Measurements from ENCODE around the gene CNPY2.
A peak's percentile ranks its signal among the peaks of the same experiment; 100 is the strongest.
"Not testable (repeated sequence)": the region's sequence is repeated elsewhere in the genome, so short reads cannot be mapped to it uniquely, and the experiment has no call there.

CNPY2 gene

GRCh38 chr12:56297400-56297799 lies 18.4 kb downstream of the CNPY2 start:
- DNase-seq (ENCODE audit: low read depth) = no peak

GRCh38 chr12:56296295-56296694 lies 19.5 kb downstream of the CNPY2 start:
- no peak for DNase-seq (ENCODE audit: low read depth)

DNA sequence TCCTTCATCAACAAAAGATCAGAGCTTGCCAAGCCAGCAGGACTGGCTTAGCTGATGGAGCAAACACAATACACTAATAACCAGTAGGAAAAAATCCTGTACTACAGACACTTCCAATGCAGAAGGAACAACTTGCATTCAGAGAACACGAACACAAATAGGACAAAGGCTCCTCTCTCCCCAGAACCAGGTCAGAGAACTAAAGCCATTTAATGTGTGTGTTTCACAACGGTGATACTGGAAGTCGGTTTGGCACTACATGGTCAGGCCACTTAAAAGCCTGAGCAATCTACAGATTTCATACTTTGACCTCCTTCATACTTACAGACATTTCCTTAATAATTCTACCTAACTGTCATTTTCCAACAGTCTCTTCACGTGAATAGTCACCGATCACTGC lies 22.0 kb downstream of the CNPY2 start:
- no peak for DNase-seq (ENCODE audit: low read depth)

DNA sequence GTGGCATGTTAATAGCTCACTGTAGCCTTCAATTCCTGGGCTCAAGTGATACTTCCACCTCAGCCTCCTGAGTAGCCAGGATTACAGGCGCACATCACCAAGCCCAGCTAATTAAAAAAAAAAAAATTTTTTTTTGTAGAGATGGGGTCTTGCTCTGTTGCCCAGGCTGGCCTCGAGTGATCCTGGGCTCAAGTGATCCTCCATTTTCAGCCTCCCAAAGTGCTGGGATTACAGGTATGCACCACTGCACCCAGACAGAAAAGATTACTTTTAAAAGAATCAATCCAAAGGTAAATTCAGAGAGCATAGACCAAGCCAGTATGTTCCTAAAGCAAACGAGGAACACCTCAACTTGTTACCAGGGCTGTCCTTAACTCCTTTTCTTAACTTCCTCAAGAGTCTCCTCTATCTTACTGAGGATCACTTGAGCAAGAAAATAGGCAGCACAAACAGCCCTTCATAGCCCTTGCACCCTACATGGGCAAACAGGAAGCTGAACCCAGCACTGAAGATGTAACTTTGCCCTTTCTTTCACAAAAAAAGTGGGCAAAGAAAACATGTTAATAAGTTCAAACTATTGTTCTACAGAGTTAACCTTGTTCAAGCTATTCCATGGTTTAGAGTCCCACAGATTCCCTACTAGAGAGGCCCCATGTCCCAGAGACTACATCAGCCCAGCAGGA lies 26.9 kb downstream of the CNPY2 start:
- DNase-seq (ENCODE audit: low read depth) = no peak

- no peak for DNase-seq (ENCODE audit: low read depth)
These were observed 29.6 kb downstream of the CNPY2 start for GRCh38 chr12:56286044-56286830.

DNA sequence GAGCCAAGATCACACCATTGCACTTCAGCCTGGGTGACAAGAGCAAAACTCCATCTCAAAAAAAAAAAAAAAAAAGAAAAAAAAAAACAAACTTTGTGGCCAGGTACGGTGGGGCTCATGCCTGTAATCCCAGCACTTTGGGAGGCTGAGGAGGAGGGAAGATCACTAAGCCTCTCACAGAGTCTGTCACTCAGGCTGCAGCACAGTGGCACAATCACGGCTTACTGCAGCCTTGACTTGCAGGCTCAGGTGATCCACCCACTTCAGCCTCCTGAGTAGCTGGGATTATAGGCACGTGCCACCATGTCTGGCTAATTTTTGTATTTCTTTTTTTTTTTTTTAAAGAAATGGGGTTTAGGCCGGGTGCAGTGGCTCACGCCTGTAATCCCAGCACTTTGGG lies 31.5 kb downstream of the CNPY2 start:
- not testable (repeated sequence) for DNase-seq (ENCODE audit: low read depth)

- DNase-seq (ENCODE audit: low read depth) = no peak
These were observed 33.2 kb downstream of the CNPY2 start for GRCh38 chr12:56282579-56282978.

DNA sequence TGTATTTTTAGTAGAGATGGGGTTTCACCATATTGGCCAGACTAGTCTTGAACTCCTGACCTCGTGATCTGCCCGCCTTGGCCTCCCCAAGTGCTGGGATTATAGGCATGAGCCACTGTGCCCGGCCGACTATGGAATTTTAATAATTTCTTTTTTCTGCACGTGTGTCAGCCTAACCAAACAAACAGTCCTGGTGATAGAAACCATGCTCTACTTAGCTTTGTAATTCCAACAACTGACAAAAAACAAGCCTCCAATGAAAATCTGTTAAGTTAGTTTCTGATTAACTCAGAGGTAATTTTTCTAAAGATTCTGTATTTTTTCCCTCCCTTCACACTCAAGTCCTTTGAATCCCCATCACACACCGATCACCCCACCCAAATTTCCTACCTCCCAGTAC lies 33.8 kb downstream of the CNPY2 start:
- no peak for DNase-seq (ENCODE audit: low read depth)

DNA sequence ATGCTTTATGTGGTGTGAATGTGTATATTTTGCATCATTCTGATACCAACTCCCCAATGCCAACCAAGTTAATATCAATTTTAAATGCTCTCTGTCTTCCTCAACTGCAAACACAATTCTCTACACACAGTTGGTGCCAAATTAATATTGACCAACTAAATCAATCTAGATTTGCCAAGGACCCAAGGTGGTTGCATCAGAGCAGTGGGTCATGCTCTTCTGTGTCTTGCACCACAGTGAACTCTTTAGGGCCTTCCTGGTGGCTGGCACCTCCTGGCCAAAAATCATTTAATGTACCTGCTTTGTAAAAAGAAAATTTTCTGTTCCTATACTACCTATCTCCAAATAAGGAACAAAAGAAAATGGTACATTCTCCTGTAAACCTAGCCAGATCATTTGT lies 34.9 kb downstream of the CNPY2 start:
- DNase-seq (ENCODE audit: low read depth) = no peak

DNA sequence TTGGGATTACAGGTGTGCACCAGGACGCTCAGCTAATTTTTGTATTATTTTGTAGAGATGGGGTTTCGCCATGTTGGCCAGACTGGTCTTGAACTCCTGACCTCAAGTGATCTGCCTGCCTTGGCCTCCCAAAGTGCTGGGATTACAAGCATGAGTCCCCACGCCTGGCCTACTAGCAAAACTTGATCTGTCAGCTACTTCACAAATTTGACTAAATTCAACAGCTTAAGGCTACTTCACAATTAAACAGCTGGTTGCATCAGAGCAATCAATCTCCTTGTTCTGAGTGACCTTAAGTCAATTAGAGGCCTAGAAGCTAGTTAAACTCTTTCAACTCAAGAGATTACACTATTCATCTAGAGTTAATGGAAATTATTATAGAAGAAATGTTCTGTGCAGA lies 36.9 kb downstream of the CNPY2 start:
- DNase-seq (ENCODE audit: low read depth) = no peak

GRCh38 chr12:56274299-56274698 lies 41.5 kb downstream of the CNPY2 start:
- DNase-seq (ENCODE audit: low read depth) = no peak

- DNase-seq (ENCODE audit: low read depth) = not testable (repeated sequence)
These were observed 43.3 kb downstream of the CNPY2 start for GRCh38 chr12:56272468-56272867.

DNA sequence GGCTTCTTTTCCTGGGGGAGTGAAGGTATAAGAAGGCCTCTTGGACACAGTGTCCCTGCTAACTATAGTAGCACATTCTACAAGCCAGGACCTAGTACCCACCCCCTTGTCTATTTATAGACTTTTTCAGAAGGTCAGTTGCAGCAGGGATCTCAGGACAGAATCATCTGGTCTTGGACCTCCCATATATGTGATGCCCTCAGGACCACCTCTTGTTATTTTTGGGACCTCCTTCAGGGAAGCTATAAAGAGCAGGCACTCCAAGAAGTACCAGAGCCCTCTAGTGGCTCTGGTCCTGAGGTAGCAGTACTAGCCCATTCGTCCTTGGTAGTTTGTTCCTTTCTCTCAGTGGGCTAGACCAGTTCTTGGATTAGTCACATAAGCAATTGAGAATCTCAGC lies 44.8 kb downstream of the CNPY2 start:
- DNase-seq (ENCODE audit: low read depth) = peak; percentile 50

- DNase-seq (ENCODE audit: low read depth) = no peak
These were observed 48.2 kb downstream of the CNPY2 start for GRCh38 chr12:56267443-56268071.

- peak; percentile 89 for DNase-seq (ENCODE audit: low read depth)
These were observed 48.9 kb downstream of the CNPY2 start, which contains the start of gene COQ10A for GRCh38 chr12:56266693-56267442. TSS of gene COQ10A (plus strand) at chr12:56266942. CDS start at chr12:56267119, 177 bp downstream.

DNA sequence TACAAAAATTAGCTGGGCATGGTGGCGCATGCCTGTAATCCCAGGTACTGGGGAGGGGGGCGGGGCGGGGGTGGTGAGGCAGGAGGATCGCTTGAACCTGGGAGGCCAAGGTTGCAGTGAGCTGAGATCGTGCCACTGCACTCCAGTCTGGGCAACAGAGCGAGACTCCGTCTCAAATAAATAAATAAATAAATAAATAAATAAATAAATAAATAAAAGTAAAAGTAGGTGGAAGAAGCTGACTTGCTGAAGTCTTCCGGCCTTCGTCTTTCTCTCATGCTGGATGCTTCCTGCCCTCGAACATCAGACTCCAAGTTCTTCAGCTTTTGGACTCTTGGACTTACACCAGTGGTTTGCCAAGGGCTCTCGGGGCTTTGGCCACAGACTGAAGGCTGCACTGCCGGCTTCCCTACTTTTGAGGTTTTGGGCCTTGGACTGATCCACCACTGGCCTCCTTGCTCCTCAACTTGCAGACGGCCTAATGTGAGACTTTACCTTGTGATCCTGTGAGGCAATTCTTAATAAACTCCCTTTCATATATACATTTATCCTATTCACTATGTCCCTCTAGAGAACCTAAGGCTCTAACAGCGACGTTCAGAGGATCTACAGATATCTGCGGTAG lies 49.6 kb downstream of the CNPY2 start:
- DNase-seq (ENCODE audit: low read depth) = not testable (repeated sequence)

- DNase-seq (ENCODE audit: low read depth) = not testable (repeated sequence)
These were observed 52.8 kb downstream of the CNPY2 start for GRCh38 chr12:56262955-56263354.

GRCh38 chr12:56261503-56262232 lies 54.1 kb downstream of the CNPY2 start:
- DNase-seq (ENCODE audit: low read depth) = peak; percentile 94

DNA sequence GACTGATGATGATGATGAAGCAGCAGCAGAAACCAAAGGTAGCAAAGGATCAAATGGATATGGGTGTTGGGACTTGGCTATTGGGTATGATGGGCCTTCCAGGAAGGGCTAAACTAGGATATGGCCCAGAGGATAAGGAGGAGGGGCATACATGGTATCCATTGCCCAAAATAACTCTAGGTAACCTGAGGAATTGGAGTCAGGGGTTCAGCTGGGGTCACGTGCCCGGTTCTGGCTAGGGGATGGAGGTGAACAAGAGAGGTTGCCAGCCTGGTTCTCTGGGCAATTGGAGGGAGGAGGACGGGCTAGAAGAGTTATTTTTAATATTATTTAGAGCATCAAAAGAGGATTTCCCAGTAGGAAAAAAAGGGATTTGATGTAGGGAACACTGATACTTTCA lies 54.9 kb downstream of the CNPY2 start:
- no peak for DNase-seq (ENCODE audit: low read depth)

- DNase-seq (ENCODE audit: low read depth) = no peak
These were observed 55.4 kb downstream of the CNPY2 start for GRCh38 chr12:56260380-56260779.
